NT2/D1 (cell line): Measurements from ENCODE around the gene TMEM231.

Experiments
- SUZ12 ChIP-seq: IDR thresholded peaks from 2 replicates; pipeline ENCODE4 v1.6.1; 2011; ENCODE audit not compliant: insufficient read length, insufficient read depth; ENCODE audit errors: extremely low read depth
- YY1 ChIP-seq: IDR thresholded peaks from 2 replicates; pipeline ENCODE4 v1.6.1; 2011; ENCODE audit not compliant: insufficient read length, insufficient read depth
- ZNF274 ChIP-seq: IDR thresholded peaks from 2 replicates; pipeline ENCODE4 v1.6.1; 2011; ENCODE audit warnings: mild to moderate bottlenecking, low read depth, low read length

GRCh38 chr16:75566758-75567255, 10.8 kb upstream of the TMEM231 start:
- no peak for TF ChIP-seq YY1
- no peak for TF ChIP-seq ZNF274
- TF ChIP-seq SUZ12 = no peak
